Mesenchymal stem cell (in vitro differentiated cells and primary cell): ENCODE data around the gene RRBP1.

ENCODE experiments used
- DNase-seq: peaks from one replicate; pipeline ENCODE4 v3.0.0-alpha.2; 2013
- H2AFZ ChIP-seq: one replicate; pipeline ENCODE4 v1.6.1; 2013; ENCODE audit warnings: low read depth, mild to moderate bottlenecking, control low read depth, inconsistent platforms, low read length, moderate library complexity
- H2AK5ac ChIP-seq: 2 replicates; pipeline ENCODE4 v1.6.1; 2013; ENCODE audit warnings: low read length, moderate library complexity, mild to moderate bottlenecking, inconsistent platforms; ENCODE audit not compliant: severe bottlenecking
- H2BK120ac ChIP-seq: one replicate; pipeline ENCODE4 v1.6.1; 2013; ENCODE audit warnings: low read depth, mild to moderate bottlenecking, inconsistent platforms, low read length, moderate library complexity
- H2BK12ac ChIP-seq, 2 experiments: one replicate each; pipeline ENCODE4 v1.6.1; 2013; ENCODE audit warnings: inconsistent platforms in 2 of 2, low read length in 2 of 2, mild to moderate bottlenecking in 2 of 2, moderate library complexity in 2 of 2, control low read depth in 1 of 2
- H2BK15ac ChIP-seq: one replicate; pipeline ENCODE4 v1.6.1; 2013; ENCODE audit warnings: mild to moderate bottlenecking, low read depth, inconsistent platforms; ENCODE audit not compliant: poor library complexity, severe bottlenecking
- H2BK5ac ChIP-seq: 2 replicates; pipeline ENCODE4 v1.6.1; 2013; ENCODE audit warnings: low read depth, mild to moderate bottlenecking, low read length, control low read depth, inconsistent platforms; ENCODE audit not compliant: poor library complexity, severe bottlenecking
- H3K14ac ChIP-seq, 2 experiments: one replicate each; pipeline ENCODE4 v1.6.1; 2013; ENCODE audit warnings: inconsistent platforms in 2 of 2, low read length in 2 of 2, control low read depth in 1 of 2, mild to moderate bottlenecking in 1 of 2, moderate library complexity in 1 of 2
- H3K18ac ChIP-seq, 2 experiments: one replicate each; pipeline ENCODE4 v1.6.1; 2013; ENCODE audit warnings: inconsistent platforms in 2 of 2, low read length in 2 of 2, control low read depth in 1 of 2, low read depth in 1 of 2, mild to moderate bottlenecking in 1 of 2
- H3K23ac ChIP-seq, 2 experiments: one replicate each; pipeline ENCODE4 v1.6.1; 2013; ENCODE audit warnings: inconsistent platforms in 2 of 2, low read length in 2 of 2, mild to moderate bottlenecking in 2 of 2, moderate library complexity in 2 of 2, control low read depth in 1 of 2
- H3K27ac ChIP-seq: 2 replicates; pipeline ENCODE4 v1.5.1; 2013; ENCODE audit warnings: mild to moderate bottlenecking, moderate library complexity, low read length, control low read depth, inconsistent platforms; ENCODE audit not compliant: poor library complexity, severe bottlenecking
- H3K27me3 ChIP-seq, 2 experiments: 2 replicates each; pipeline versions ENCODE4 v1.6.1 to v1.7.0; 2013; ENCODE audit warnings: low read length in 2 of 2, mild to moderate bottlenecking in 2 of 2, moderate library complexity in 2 of 2, control low read depth in 1 of 2, inconsistent platforms in 1 of 2; ENCODE audit not compliant: control insufficient read depth in 1 of 2, insufficient read depth in 1 of 2
- H3K36me3 ChIP-seq, 2 experiments: 2 replicates each; pipeline versions ENCODE4 v1.6.1 to v1.7.0; 2013; ENCODE audit warnings: low read length in 2 of 2, control low read depth in 1 of 2, inconsistent platforms in 1 of 2, low read depth in 1 of 2, mild to moderate bottlenecking in 1 of 2; ENCODE audit not compliant: insufficient read depth in 2 of 2, control insufficient read depth in 1 of 2
- H3K4ac ChIP-seq, 2 experiments: one replicate each; pipeline ENCODE4 v1.6.1; 2013; ENCODE audit warnings: inconsistent platforms in 2 of 2, low read length in 2 of 2, mild to moderate bottlenecking in 2 of 2, moderate library complexity in 2 of 2, control low read depth in 1 of 2, low read depth in 1 of 2
- H3K4me1 ChIP-seq: 2 replicates; pipeline ENCODE4 v1.6.1; 2013; ENCODE audit warnings: low read depth, low read length, control low read depth; ENCODE audit not compliant: control insufficient read depth, insufficient read depth
- H3K4me2 ChIP-seq: 2 replicates; pipeline ENCODE4 v1.6.1; 2013; ENCODE audit warnings: low read length, mild to moderate bottlenecking, inconsistent platforms; ENCODE audit not compliant: poor library complexity, severe bottlenecking
- H3K4me3 ChIP-seq, 2 experiments: 2 replicates each; pipeline versions ENCODE4 v1.5.1 to v1.7.0; 2013; ENCODE audit warnings: low read length in 2 of 2, mild to moderate bottlenecking in 2 of 2, control low read depth in 1 of 2, low read depth in 1 of 2; ENCODE audit not compliant: insufficient read depth in 1 of 2
- H3K79me1 ChIP-seq: replicated peaks from 2 replicates; pipeline ENCODE4 v1.6.1; 2013; ENCODE audit warnings: mild to moderate bottlenecking, control low read depth, low read length, inconsistent platforms; ENCODE audit not compliant: poor library complexity, severe bottlenecking
- H3K9ac ChIP-seq: 2 replicates; pipeline ENCODE4 v1.7.0; 2013; ENCODE audit warnings: mild to moderate bottlenecking, low read length, moderate library complexity
- H3K9me3 ChIP-seq: 2 replicates; pipeline ENCODE4 v1.7.0; 2013; ENCODE audit warnings: mild to moderate bottlenecking, low read length; ENCODE audit not compliant: control insufficient read depth
- H4K8ac ChIP-seq: one replicate; pipeline ENCODE4 v1.6.1; 2013; ENCODE audit warnings: inconsistent platforms, mild to moderate bottlenecking, low read length, moderate library complexity
- H4K91ac ChIP-seq: one replicate; pipeline ENCODE4 v1.6.1; 2013; ENCODE audit warnings: mild to moderate bottlenecking, low read length, inconsistent platforms
- WGBS: methylation state at CpG from one replicate; pipeline ENCODE4 v1.1.7; 2013; ENCODE audit warnings: mixed read lengths; 5-methylcytosine and 5-hydroxymethylcytosine counted together

Gene RRBP1

DNA sequence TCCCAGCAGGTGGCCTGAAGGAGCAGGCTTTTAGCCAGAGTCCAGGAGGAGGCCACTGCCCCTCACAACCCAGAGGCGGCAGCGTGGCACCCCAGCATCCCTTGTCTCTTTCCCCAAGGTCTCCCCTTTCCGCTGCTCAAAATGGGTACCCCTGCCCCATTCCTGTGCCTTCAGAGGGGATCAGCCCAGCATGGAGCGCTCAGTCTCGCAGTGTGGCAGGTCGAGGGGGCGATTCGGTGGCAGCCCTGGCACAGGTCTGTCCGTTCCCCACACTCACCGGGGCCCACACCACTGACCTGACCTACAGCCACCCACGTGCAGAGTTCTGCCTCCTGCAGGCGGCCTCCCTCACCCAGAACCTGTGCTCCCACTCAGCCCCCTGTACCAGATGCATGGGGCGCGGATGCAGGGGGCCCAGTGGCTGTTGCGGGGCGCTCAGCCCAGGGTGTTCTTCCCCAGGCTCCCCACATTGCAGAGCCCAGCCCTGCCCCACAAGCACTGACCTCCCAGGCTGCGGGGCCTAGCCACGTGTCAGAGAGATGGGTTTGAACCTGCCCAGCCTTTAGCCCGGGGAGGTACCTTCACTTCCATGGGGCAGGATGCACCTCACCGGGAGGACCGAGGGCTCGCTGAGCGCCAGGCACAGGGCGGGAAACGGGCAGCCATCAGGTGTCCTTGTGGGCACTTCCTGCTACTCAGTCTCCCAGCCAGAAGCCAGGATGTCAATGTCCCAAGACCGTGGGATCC is 70.3 kb downstream of the RRBP1 start:
- Histone ChIP-seq H3K4me2 (no peak overlapping the region), H3K4ac (peak overlapping the region in 1 of 2 experiments; percentile 40), H3K18ac (no peak overlapping the region), H3K36me3 (peaks cover 66 to 69% of the 10 kb centered on the region in 2 experiments), H2AK5ac (no peak overlapping the region), H3K4me1 (peaks cover 52% of the 10 kb centered on the region), H3K23ac (no peak overlapping the region), H2AFZ (no peak overlapping the region), H2BK5ac (no peak overlapping the region), H3K9ac (no peak overlapping the region), H3K14ac (no peak overlapping the region), H3K27ac (peak overlapping the region; percentile 33), H4K8ac (peak overlapping the region; percentile 66), H4K91ac (peak overlapping the region; percentile 78), H2BK15ac (no peak overlapping the region), H3K4me3 (no peak overlapping the region), H2BK120ac (no peak overlapping the region), H3K9me3 (no peaks in the 10 kb centered on the region), H3K79me1 (peaks cover 24% of the 10 kb centered on the region), H2BK12ac (no peak overlapping the region), H3K27me3 (no peaks in the 10 kb centered on the region)
- 90% methylated on average over 25 of the region's 26 CpGs for WGBS
- DNase-seq: no peak

DNA sequence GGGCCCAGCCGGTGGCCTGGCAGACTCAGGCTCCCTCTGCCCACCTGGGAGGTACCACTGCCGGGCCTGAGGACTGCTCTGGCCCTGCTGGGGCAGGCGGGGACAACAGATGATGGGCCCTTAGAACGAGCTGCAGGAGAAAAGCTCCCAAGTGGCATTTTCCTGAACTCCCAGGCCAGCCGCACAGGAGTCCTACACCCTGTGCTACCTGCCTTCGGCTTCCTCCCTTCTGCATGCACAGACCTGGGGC is 70.8 kb downstream of the RRBP1 start:
- DNase-seq: peak; percentile 56
- WGBS: 79% methylated on average over 6 of the region's 6 CpGs

DNA sequence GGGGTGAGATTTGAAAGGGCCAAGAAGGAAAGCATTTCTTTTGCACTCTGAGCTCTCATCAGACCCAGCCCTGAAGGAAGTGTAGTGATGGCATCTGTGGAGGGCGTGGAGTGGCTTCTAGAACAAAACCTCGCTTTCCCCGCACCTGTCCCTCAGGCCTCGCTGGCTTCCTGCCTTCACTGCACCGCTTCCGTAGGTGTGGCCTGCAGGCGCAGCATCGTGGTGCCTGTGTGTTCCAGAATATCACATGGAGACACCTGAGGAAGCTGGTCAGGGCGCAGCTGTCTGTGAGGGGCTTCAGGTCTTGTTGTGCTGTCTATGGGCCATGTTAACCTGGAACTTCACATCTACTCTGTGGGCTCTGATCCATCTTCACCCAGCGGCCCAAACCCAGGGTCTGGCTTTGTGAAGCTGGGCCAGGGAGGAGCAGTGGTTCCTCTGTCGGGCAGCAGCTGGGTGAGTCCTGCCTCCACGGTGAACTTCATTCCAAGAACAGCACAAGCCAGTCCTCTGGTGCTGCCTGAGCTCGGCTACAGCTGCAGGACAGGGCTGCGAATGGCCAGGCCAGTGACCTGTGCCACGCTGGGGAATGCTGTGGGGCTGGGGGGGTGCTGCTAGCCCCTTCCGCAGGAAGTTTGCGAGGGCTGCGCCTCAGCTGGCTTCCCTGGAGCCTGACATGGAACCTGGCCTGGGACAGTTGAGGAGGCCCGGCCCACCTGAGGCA is 71.3 kb downstream of the RRBP1 start:
- no peak overlapping the region for H4K91ac ChIP-seq
- H3K14ac ChIP-seq: peak overlapping the region in 1 of 2 experiments; percentile 13
- H3K18ac ChIP-seq: peak overlapping the region in 1 of 2 experiments; percentile 11
- H3K4me1 ChIP-seq: peaks cover 50% of the 10 kb centered on the region
- H2BK120ac ChIP-seq: no peak overlapping the region
- no peak overlapping the region for H3K4me2 ChIP-seq
- H3K79me1 ChIP-seq: peaks cover 18% of the 10 kb centered on the region
- no peak overlapping the region for H2AFZ ChIP-seq
- H3K27me3 ChIP-seq: no peaks in the 10 kb centered on the region
- no peak overlapping the region for H4K8ac ChIP-seq
- H3K23ac ChIP-seq: peak overlapping the region in 1 of 2 experiments; percentile 46
- H2BK5ac ChIP-seq: no peak overlapping the region
- H3K9me3 ChIP-seq: no peaks in the 10 kb centered on the region
- DNase-seq: no peak
- H3K4ac ChIP-seq: no peak overlapping the region
- H3K9ac ChIP-seq: peak overlapping the region; percentile 10
- no peak overlapping the region for H2AK5ac ChIP-seq
- H2BK15ac ChIP-seq: no peak overlapping the region
- H2BK12ac ChIP-seq: no peak overlapping the region
- H3K36me3 ChIP-seq: peaks cover 56 to 67% of the 10 kb centered on the region in 2 experiments
- H3K4me3 ChIP-seq: no peak overlapping the region
- H3K27ac ChIP-seq: no peak overlapping the region
- 89% methylated on average over 19 of the region's 19 CpGs for WGBS

More for the DNA sequence above, 70.8 kb downstream of the RRBP1 start:
- Histone ChIP-seq H3K79me1 (peaks cover 23% of the 10 kb centered on the region), H3K14ac (no peak overlapping the region), H4K91ac (no peak overlapping the region), H3K9ac (peak overlapping the region; percentile 8), H3K4ac (no peak overlapping the region), H3K27ac (no peak overlapping the region), H2BK120ac (no peak overlapping the region), H2BK5ac (no peak overlapping the region), H2BK12ac (no peak overlapping the region), H3K36me3 (peaks cover 61 to 69% of the 10 kb centered on the region in 2 experiments), H3K9me3 (no peaks in the 10 kb centered on the region), H2AFZ (no peak overlapping the region), H3K4me2 (no peak overlapping the region), H3K23ac (no peak overlapping the region), H4K8ac (no peak overlapping the region), H2AK5ac (no peak overlapping the region), H3K18ac (no peak overlapping the region), H3K27me3 (no peaks in the 10 kb centered on the region), H2BK15ac (no peak overlapping the region), H3K4me3 (no peak overlapping the region), H3K4me1 (peaks cover 52% of the 10 kb centered on the region)

DNA sequence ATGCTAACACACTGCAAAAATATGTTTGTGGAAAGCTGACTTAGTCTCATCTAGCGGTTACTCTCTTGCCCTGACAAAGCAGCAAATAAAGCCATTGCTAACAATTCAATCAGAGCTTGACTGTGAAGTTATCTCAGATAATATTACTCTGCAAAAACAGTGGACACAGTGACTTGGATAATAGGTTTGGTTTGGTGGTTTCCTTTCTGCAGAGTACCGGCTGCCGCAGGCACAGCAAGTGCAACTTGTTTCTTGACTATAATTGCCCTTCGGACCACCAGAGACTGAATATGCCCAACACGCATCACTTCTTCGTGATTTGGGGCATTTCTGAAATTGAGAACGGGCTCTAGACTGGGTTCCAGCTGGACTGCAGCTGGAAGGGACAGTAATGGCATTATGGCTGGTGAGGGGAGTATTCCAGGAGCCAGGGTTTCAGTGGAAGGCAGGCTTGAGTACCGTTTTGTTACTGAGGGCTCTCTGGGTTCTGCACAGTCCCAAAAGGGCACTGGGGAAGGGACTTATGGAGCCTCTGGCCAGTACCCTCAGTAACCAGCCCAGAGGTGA is 72.1 kb downstream of the RRBP1 start:
- Histone ChIP-seq H3K27ac (no peak overlapping the region), H2AK5ac (no peak overlapping the region), H2BK12ac (no peak overlapping the region), H4K8ac (no peak overlapping the region), H3K4me3 (no peak overlapping the region), H3K18ac (no peak overlapping the region), H3K9me3 (no peaks in the 10 kb centered on the region), H3K9ac (peak overlapping the region; percentile 10), H2AFZ (no peak overlapping the region), H2BK15ac (no peak overlapping the region), H3K4me1 (peaks cover 46% of the 10 kb centered on the region), H4K91ac (no peak overlapping the region), H2BK120ac (no peak overlapping the region), H3K79me1 (peaks cover 12% of the 10 kb centered on the region), H3K27me3 (no peaks in the 10 kb centered on the region), H3K4ac (no peak overlapping the region), H3K23ac (no peak overlapping the region), H3K14ac (no peak overlapping the region), H3K36me3 (peaks cover 50 to 67% of the 10 kb centered on the region in 2 experiments), H2BK5ac (no peak overlapping the region), H3K4me2 (no peak overlapping the region)
- 82% methylated on average over 8 of the region's 8 CpGs for WGBS
- DNase-seq: no peak
